Renal pelvis (tissue), 4 donors: ENCODE data around the gene IFIT3. TPM values are rescaled to one million over a fixed set of nuclear protein-coding genes. Genes with fewer than 3 reads are reported as not detected.

Experiments
- DNase-seq: peaks from one replicate; pipeline ENCODE4 v3.0.0-alpha.2; 2013
- polyA plus RNA-seq, 3 donors: library from polyadenylated mRNA; unstranded; fragments of 120-200 nt; gene quantifications; one replicate each; pipeline ENCODE4 v1.2.1, GENCODE V29; 2013; ENCODE audit not compliant: insufficient read length in 3 of 3

Gene IFIT3
- polyA plus RNA-seq, 3 donors = 10.5 to 14.8 (median 11.0) TPM

- DNase-seq = peak; percentile 77
Measured at GRCh38 chr10:89351780-89352597, 24.2 kb downstream of the IFIT3 start.

- no peak for DNase-seq
Measured at GRCh38 chr10:89352802-89353201, 25.0 kb downstream of the IFIT3 start.

- no peak for DNase-seq
Measured at GRCh38 chr10:89355394-89355931, 27.7 kb downstream of the IFIT3 start.

GRCh38 chr10:89357096-89357495 is 29.3 kb downstream of the IFIT3 start:
- DNase-seq = no peak

GRCh38 chr10:89357975-89358374 is 30.2 kb downstream of the IFIT3 start:
- DNase-seq = no peak

- no peak for DNase-seq
Measured at GRCh38 chr10:89360157-89360556, 32.4 kb downstream of the IFIT3 start.

- no peak for DNase-seq
Measured at GRCh38 chr10:89362929-89363328, 35.1 kb downstream of the IFIT3 start.

GRCh38 chr10:89363729-89364442 is 36.1 kb downstream of the IFIT3 start:
- DNase-seq = no peak

- no peak for DNase-seq
Measured at GRCh38 chr10:89364531-89364930, 36.7 kb downstream of the IFIT3 start.

GRCh38 chr10:89367529-89367928 is 39.7 kb downstream of the IFIT3 start:
- no peak for DNase-seq

- DNase-seq = no peak
Measured at GRCh38 chr10:89368129-89368528, 40.3 kb downstream of the IFIT3 start.

- no peak for DNase-seq
Measured at GRCh38 chr10:89369156-89370105, 41.6 kb downstream of the IFIT3 start.

GRCh38 chr10:89371079-89371478 is 43.3 kb downstream of the IFIT3 start:
- DNase-seq = no peak

- no peak for DNase-seq
Measured at GRCh38 chr10:89371987-89372386, 44.2 kb downstream of the IFIT3 start.

GRCh38 chr10:89373916-89374711 is 46.3 kb downstream of the IFIT3 start:
- peak; percentile 44 for DNase-seq

- DNase-seq = no peak
Measured at GRCh38 chr10:89374713-89375141, 46.9 kb downstream of the IFIT3 start.

- no peak for DNase-seq
Measured at GRCh38 chr10:89377705-89378637, 50.2 kb downstream of the IFIT3 start, which contains the start of gene IFIT1B. Gene IFIT1B (plus strand): TSS chr10:89378056. CDS start chr10:89378136, 80 bp downstream.

- DNase-seq = no peak
Measured at GRCh38 chr10:89379103-89379502, 51.3 kb downstream of the IFIT3 start.

GRCh38 chr10:89382757-89383156 is 55.0 kb downstream of the IFIT3 start:
- DNase-seq = no peak
